PFSK-1 (cell line): ENCODE data around the gene COL19A1.

ENCODE experiments used
- FOXP2 ChIP-seq: optimal IDR thresholded peaks from 2 replicates; pipeline ENCODE3; 2011; ENCODE audit warnings: borderline replicate concordance, control low read depth, inconsistent platforms; ENCODE audit not compliant: insufficient read depth; ENCODE audit errors: extremely low read length, extremely low read depth
- POLR2AphosphoS5 ChIP-seq: IDR thresholded peaks from 2 replicates; pipeline ENCODE4 v1.6.1; 2012; ENCODE audit warnings: low read depth, mild to moderate bottlenecking, control low read depth, low read length, moderate library complexity
- REST ChIP-seq, 2 experiments: IDR thresholded peaks; 2 replicates each; pipeline versions ENCODE4 v1.6.1 to v1.8.0; 2011 to 2012; ENCODE audit warnings: low read depth in 2 of 2, low read length in 2 of 2, control low read depth in 1 of 2, inconsistent platforms in 1 of 2, mild to moderate bottlenecking in 1 of 2, moderate library complexity in 1 of 2; ENCODE audit not compliant: insufficient read depth in 1 of 2
- SIN3A ChIP-seq: IDR thresholded peaks from 2 replicates; pipeline ENCODE4 v1.6.1; 2012; ENCODE audit warnings: mild to moderate bottlenecking, low read length, moderate library complexity, borderline replicate concordance; ENCODE audit not compliant: insufficient read depth
- TAF1 ChIP-seq: IDR thresholded peaks from 2 replicates; pipeline ENCODE4 v1.6.1; 2012; ENCODE audit warnings: low read length, control low read depth, borderline replicate concordance; ENCODE audit not compliant: insufficient read depth

Gene COL19A1

GRCh38 chr6:69974193-69974592 lies 107.8 kb downstream of the COL19A1 start:
- no peak for TF ChIP-seq POLR2AphosphoS5
- TF ChIP-seq FOXP2 = no peak
- TF ChIP-seq SIN3A = no peak
- no peak for TF ChIP-seq TAF1
- TF ChIP-seq REST (IDR thresholded peaks at IDR 0.05; ENCODE audit: insufficient read depth in 1 of 2, low read depth in 2 of 2, low read length in 2 of 2) = no peak

- no peak for TF ChIP-seq TAF1
- TF ChIP-seq REST (IDR thresholded peaks at IDR 0.05; ENCODE audit: insufficient read depth in 1 of 2, low read depth in 2 of 2, low read length in 2 of 2) = no peak
- no peak for TF ChIP-seq SIN3A
- no peak for TF ChIP-seq FOXP2
- no peak for TF ChIP-seq POLR2AphosphoS5
Measured at GRCh38 chr6:69976591-69977090, 110.3 kb downstream of the COL19A1 start.

GRCh38 chr6:69980624-69981023 lies 114.3 kb downstream of the COL19A1 start:
- TF ChIP-seq TAF1 = no peak
- TF ChIP-seq SIN3A = no peak
- TF ChIP-seq POLR2AphosphoS5 = no peak
- no peak for TF ChIP-seq REST (IDR thresholded peaks at IDR 0.05; ENCODE audit: insufficient read depth in 1 of 2, low read depth in 2 of 2, low read length in 2 of 2)
- no peak for TF ChIP-seq FOXP2

GRCh38 chr6:69984506-69984905 lies 118.2 kb downstream of the COL19A1 start:
- no peak for TF ChIP-seq FOXP2
- TF ChIP-seq POLR2AphosphoS5 = no peak
- TF ChIP-seq TAF1 = no peak
- no peak for TF ChIP-seq REST (IDR thresholded peaks at IDR 0.05; ENCODE audit: insufficient read depth in 1 of 2, low read depth in 2 of 2, low read length in 2 of 2)
- no peak for TF ChIP-seq SIN3A

- TF ChIP-seq POLR2AphosphoS5 = no peak
- no peak for TF ChIP-seq FOXP2
- no peak for TF ChIP-seq REST (IDR thresholded peaks at IDR 0.05; ENCODE audit: insufficient read depth in 1 of 2, low read depth in 2 of 2, low read length in 2 of 2)
- TF ChIP-seq TAF1 = no peak
- TF ChIP-seq SIN3A = no peak
Measured at GRCh38 chr6:69985180-69985579, 118.8 kb downstream of the COL19A1 start.
